ENCODE data around the gene CDH13.

Gene CDH13

GRCh38 chr16:83470416-83470815 lies 843.6 kb downstream of the CDH13 start:
- DNase-seq: no peak

DNA sequence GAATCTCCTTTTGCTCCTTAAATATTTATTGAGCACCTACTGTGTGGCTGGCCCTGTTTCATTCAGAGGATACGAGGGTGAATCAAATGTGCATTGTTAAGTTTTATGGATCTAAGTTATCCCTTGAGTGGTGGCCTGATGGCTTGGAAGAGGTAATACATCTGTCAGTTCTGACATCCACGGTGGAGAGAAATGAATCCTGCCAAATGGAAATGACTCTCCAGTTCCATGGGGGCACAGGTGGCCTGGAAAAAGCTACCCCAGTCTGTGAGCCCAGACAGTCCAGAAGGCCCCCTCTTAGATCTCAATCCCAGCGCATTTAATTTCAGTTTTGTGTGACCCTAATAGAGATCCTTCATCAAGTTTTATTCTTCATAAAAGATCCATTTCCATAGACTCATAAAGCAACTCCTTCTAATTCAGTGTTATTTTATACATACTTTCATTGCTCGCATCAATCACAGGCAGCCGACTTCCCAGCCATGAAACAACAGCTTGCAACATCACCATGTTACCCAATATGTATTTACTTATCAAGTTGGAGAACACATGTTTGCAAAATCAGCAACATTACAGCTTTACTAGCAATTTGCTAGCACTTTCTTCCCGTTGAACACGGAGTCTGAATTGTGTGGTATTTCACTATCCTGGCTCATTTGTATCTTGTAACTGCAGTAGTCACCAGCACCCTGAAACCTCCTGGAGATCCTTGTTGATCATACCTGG lies 846.2 kb downstream of the CDH13 start:
- DNase-seq: no peak

- no peak for DNase-seq
Observed at GRCh38 chr16:83473926-83474650, 847.3 kb downstream of the CDH13 start.

DNA sequence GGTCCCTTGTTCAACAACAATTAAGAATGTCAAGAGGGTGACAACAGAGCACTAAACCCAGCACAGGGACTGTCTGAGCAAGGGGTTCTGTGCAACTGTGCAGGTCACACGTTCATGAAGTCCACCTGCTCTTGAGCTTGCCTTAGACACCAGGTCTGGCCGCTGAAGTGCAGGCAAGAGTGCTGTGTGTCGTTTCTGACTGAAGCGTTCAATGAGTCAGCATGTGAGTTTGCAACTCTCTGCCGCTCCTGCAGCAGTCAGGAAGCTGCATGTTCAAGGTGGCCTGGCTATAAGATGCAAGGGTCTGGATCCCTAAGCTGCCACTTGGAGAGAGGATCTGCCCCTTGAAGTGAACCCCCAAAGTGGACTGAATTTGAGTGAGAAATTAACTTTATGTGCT lies 848.3 kb downstream of the CDH13 start:
- DNase-seq: no peak

DNA sequence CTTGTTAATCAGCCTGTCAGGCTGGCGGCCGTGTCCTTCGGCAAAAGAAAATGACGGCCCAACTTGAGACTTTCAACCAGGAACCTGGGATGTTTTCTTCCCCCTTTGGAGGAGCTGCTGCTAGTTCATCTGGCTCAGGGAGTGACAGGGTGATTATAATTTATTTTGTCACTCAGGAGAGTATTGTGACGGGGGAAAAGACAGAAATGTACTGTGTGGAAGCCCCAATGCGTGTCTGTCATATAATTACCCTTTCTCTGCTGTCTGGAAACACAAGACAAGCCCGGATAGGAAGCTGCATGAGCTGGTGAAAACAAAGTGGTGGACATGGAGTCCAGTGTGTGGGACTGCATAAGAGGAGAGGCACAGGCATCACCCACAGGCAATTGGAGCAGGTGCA lies 854.8 kb downstream of the CDH13 start:
- no peak for DNase-seq

DNA sequence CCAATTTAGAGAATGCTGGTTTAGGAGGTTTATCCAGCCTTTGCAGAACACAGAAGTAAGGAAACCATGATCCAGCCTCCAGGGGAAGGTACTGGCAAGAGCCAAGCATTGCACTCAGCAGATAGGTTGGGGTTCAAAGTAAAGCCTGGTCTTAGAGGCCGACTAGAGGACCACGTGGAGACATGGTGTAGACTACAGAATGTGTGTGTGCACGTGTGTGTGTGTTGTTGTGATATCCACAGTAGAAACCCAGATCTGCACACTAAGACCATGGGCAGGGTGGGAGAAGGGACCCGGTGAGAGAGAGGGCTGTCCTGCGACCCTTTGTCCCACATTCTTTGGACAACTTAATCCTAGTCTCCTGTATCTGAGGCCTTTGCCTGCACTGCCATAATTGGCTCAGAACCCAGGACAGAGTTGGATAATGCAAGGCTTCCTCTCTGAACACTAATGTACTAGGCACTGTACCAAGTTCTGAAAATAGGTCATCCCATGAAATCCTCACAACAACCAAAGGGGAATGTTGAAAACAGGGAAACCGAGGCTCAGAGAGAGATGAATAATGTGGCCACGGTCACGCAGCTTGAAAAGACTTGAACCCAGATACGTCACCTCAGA lies 855.9 kb downstream of the CDH13 start:
- DNase-seq: no peak

- DNase-seq: no peak
Observed at GRCh38 chr16:83490073-83490472, 863.3 kb downstream of the CDH13 start.

GRCh38 chr16:83494459-83494858 lies 867.7 kb downstream of the CDH13 start:
- DNase-seq: no peak

GRCh38 chr16:83501481-83501880 lies 874.7 kb downstream of the CDH13 start:
- no peak for DNase-seq

DNA sequence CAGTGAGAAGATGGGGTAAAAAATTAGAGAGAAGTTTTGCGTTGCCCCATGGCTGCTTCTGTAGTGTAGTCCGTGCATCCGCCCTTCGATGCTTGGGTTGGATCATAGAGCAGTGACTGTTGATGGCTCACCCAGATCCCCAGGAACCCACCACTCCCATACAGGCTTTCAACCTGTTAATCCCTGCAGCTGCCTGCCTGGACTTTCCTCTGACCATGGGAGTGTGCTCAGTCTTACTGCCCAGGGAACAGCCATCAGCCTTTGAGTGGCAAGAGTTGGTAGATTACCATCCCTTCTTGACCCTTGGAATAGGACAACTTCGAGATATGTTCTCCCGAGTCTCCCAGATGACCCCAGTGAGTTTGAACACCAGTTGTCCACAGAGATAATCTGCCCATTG lies 881.5 kb downstream of the CDH13 start:
- no peak for DNase-seq

DNA sequence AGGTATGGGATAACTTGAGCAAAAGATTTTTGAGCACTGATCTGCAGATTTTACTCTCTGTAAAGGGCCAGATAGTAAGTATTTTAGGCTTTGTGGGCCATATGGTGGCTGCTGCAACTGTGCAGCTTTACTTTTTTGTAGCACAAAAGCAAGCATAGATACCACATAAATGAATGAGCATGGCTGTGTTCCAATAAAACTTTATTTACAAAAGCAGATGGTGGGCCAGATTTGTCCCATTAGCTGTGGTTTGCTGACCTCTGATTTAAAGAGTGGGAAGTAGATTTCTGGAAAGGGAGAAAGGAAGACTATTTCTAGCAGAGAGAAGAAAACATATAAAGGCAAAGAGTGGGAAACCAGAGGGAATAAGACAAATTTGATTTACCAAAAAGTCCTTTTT lies 882.5 kb downstream of the CDH13 start:
- no peak for DNase-seq

DNA sequence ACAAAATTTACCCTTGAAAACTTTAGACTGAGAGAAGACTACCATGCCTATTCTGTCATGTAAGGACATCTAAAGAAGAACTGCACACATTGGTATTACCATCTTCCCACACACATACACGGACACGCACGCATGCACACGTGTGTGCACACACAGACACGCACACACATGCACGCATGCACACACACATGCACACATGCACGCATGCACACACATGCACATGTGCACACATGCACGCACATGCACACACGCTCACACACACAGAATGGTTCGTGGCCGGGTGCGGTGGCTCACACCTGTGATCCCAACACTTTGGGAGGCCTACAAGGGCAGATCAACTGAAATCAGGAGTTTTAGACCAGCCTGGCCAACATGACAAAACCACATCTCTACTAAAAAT lies 884.1 kb downstream of the CDH13 start:
- no peak for DNase-seq

- no peak for DNase-seq
Observed at GRCh38 chr16:83513008-83513755, 886.4 kb downstream of the CDH13 start.

- no peak for DNase-seq
Observed at GRCh38 chr16:83515395-83515794, 888.6 kb downstream of the CDH13 start.

DNA sequence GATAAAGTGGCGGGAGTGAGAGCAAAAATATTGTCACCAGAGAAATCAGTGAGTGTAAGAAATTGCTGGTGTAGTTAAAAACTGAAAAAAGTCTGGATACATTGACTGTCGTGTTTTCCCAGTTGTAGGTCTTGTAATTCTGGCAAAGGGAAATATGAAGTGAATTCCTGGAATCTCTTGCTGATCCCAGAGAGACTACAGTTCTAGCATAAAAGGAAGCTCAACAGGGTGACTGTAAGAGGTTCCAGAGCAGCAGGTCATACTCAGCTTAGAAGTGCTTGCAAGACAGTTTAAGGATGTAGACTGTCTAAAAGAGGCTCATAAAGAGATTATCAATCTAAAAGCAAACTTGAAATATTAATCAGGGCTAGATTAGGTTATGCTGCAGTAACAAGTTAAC lies 890.2 kb downstream of the CDH13 start:
- DNase-seq: no peak

GRCh38 chr16:83517398-83517797 lies 890.6 kb downstream of the CDH13 start:
- DNase-seq: no peak

DNA sequence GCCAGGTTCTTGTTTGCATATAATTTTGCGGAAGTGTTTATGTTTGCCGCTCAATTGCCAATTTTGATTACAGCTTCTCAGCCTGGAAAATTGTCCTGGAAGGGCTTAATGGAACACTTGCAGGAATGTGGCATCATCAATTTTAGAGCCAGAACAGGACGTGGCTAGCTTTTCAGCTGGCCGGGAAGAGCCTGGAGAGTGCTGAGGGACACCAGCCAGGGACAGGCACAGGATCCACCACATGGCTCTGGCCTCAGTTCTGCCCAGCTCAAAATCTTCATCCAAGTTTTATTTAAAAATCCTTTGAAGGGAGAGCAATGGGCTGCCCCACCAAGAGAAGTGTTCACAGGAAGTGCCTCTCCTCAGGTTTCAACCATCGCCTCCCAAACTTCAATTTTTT lies 893.8 kb downstream of the CDH13 start:
- no peak for DNase-seq

DNA sequence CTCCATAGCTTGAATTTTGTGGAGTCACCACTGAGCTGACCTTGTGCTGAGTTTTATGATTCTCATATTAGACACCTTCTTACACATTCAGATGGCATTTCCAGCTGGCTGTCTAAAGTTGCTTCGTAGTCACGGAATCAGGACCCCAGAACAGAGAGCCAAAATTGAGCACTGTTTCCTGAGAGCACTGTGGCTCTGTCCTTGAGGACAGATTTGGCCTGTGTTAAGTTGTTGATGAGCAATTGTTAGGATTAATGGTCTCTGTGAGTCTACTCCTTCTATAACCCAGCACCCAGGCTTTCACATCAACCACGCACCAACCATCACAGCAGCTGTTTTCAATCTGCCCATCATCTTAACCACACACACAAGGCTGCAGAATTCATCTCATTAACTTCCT lies 903.5 kb downstream of the CDH13 start:
- DNase-seq: no peak

DNA sequence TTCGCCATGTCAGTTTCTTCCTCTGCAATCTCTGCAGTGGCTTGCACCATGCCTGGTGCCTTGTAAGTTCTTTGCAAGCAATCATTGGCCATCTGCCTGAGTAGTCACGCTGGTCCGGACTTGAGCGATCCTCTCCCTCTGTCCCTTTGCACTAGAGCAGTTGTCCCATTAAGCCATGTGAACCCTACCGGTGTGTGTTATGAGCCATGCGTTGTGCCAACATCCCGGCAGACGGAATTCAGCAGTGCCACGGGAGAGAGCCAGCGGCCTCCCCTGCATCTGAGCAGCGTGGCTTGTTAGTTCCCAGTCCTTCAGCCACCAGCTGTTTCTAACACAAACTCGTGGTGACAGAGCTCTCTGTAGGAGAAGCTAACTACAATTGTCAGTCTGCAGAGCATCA lies 905.9 kb downstream of the CDH13 start:
- DNase-seq: no peak

- DNase-seq: no peak
Observed at GRCh38 chr16:83533193-83533592, 906.4 kb downstream of the CDH13 start.

- DNase-seq: no peak
Observed at GRCh38 chr16:83538707-83539106, 911.9 kb downstream of the CDH13 start.

- no peak for DNase-seq
Observed at GRCh38 chr16:83539736-83540490, 913.1 kb downstream of the CDH13 start.

GRCh38 chr16:83541231-83541630 lies 914.5 kb downstream of the CDH13 start:
- no peak for DNase-seq
